Fibroblast of villous mesenchyme (primary cell): ENCODE measurements around the gene SLIT3. TPM values are rescaled to one million over a fixed set of nuclear protein-coding genes. Genes with fewer than 3 reads are reported as not detected.

Experiments used
- DNase-seq: peaks from one replicate; pipeline ENCODE4 v3.0.0-alpha.2; 2010; ENCODE audit warnings: low read depth
- H3K4me3 ChIP-seq: 2 replicates; pipeline ENCODE4 v1.5.1; 2011; ENCODE audit warnings: low read depth, mild to moderate bottlenecking, low read length
- total RNA-seq: library from RNA; depleted of rRNA; stranded (reverse); fragments of >200 nt; gene quantifications from 2 replicates; pipeline ENCODE4 v1.2.3, GENCODE V29; 2012
- TF ChIP-seq, protein P1 (sequence below): IDR thresholded peaks from 2 replicates; pipeline ENCODE4 v1.5.1; 2012; ENCODE audit warnings: low read depth, mild to moderate bottlenecking, low read length; ENCODE audit not compliant: insufficient read depth

The SLIT3 gene
- total RNA-seq, 1 donor: under 0.01 TPM

DNA sequence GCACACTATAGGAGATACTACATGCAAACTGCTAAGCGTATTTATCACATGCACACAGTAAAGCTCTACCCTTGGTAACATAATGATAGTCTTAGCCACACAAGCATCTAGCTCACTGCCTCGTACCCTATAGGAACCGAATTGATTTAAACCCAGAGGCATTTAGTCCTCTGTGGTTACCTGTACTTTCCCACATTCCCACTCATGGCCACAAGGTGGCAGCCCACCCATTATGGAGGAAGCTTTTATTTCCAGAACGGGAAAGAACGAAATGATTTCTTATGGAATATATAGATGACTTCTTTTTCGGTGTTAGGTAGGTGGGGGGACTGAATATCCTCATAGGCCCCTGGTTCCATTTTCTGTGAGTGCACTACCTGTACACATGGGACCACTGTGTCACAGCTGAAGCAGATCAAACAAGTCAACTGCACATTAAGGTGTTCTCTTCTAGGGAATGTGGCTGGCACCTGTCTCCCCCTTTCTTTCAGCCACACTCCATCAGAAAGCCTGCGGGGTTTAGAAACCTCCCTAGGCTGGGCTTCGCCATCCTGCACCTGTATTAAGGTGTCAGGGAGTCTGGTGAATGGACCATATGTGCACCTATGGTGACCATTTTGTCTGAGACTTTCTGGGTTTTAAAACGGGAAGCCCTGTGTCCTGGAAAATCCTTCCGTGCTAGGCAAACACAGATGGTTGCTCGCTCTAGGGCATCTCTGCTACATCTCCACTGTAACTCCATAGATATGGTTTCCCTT lies 313.2 kb downstream of the SLIT3 start:
- TF ChIP-seq, protein P1, sequence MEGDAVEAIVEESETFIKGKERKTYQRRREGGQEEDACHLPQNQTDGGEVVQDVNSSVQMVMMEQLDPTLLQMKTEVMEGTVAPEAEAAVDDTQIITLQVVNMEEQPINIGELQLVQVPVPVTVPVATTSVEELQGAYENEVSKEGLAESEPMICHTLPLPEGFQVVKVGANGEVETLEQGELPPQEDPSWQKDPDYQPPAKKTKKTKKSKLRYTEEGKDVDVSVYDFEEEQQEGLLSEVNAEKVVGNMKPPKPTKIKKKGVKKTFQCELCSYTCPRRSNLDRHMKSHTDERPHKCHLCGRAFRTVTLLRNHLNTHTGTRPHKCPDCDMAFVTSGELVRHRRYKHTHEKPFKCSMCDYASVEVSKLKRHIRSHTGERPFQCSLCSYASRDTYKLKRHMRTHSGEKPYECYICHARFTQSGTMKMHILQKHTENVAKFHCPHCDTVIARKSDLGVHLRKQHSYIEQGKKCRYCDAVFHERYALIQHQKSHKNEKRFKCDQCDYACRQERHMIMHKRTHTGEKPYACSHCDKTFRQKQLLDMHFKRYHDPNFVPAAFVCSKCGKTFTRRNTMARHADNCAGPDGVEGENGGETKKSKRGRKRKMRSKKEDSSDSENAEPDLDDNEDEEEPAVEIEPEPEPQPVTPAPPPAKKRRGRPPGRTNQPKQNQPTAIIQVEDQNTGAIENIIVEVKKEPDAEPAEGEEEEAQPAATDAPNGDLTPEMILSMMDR: peak; percentile 92
- H3K4me3 ChIP-seq: no peak overlapping the region
- peak; percentile 67 for DNase-seq

DNA sequence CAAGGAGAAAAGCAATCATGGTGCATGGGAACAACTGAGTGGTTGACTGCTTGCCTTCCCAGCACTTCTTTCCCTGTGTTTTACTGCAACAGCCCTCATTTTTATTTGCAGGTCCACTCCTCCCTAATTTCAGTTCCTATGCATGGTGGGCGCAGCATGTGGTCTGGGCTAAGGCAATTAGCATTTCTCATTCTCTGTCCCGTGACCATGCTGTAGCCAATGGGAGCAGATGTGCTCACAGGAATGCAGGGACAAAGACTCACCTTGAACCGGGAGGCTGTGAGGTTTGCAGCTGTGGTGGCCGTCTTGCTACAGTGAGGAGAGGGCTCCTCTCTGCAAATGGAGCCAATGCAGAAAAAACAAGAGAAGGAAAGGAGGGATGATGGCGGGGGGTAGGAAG lies 315.5 kb downstream of the SLIT3 start:
- TF ChIP-seq, protein P1: no peak
- no peak for DNase-seq
- no peak overlapping the region for H3K4me3 ChIP-seq

DNA sequence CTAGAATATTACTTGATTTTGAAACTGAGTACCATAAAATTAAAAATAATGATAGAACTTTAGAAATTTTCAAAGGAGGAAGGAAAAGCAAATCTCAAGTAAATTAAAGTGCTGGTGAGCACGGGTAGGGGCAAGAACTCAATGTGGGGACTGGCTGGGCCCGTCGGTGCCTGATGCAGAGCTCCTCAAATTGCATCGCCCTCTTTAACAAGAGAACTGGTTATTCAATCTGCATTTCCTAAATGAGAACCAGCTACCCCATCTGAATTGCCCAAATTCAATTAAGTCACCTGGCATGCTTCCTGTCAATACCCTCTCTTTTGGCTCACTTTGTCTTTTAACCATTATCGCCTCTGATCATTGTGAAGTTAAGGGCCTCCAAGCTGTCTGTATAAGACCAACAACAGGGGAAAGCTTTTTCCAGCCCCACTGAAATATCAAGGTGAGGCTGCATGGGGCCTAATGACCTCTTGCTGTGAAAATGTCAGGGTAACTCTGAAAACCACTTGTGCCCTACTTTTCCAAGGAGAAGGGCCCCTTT lies 316.7 kb downstream of the SLIT3 start:
- TF ChIP-seq, protein P1: no peak

DNA sequence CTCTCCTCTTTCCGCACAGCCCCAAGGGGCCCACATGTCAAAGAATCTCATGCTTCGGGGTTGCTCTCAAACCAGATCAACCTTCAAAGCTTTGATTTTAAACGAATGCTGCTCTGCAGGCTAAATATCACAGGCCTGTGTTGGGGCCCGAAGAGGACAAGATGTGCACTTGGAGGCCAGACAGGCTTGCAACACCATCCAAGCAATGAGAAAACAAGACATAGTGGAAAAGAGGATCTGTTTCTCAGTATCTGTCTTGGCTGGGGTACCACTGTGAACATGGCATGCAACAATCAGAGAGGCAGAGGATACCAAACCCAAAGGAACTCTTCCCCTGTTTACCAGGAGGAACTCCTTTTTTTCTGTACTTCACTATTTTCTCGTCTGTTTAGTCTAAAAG lies 321.8 kb downstream of the SLIT3 start:
- H3K4me3 ChIP-seq: no peak overlapping the region
- TF ChIP-seq, protein P1: no peak
- no peak for DNase-seq

More for the DNA sequence above, 316.7 kb downstream of the SLIT3 start:
- DNase-seq: no peak
- no peak overlapping the region for H3K4me3 ChIP-seq

DNA sequence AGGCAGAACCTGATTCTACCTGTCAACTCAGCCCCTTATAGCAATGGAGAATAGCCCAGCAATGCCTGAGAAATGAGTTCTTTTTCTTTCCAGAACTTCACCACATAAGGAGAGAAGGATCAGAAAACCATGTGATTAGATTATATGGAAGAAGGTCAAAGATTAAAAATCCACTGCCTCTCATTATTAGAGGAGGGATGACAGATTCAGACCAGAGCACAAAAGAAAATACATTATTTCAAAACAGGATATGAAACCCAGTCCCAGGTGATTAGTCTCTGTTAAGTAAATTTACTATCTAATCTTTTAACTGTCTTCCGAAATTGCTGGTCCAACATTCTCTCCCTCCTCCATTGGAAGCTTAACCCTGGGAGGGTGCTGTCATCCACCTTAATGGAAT lies 322.4 kb downstream of the SLIT3 start:
- no peak overlapping the region for H3K4me3 ChIP-seq
- TF ChIP-seq, protein P1: no peak
- no peak for DNase-seq

DNA sequence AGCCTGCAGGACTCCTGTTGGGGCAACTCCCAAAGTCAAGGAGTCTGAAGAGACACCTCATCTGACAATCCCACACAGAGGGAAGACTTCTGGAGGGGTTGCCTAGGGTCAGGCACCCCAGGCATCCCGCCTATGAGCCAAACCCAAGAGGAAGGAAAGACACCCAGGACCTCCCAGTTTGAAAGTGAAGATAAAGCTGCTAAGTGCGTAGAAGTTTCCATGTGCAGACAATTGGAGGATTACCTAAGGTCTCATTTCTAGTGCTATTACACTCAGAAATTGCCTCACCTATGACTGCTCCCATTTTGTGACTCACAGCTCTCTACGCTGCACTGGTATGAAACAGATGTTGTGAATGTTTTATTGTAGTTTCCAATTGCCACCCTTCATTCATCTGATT lies 322.9 kb downstream of the SLIT3 start:
- H3K4me3 ChIP-seq: no peak overlapping the region
- TF ChIP-seq, protein P1: no peak
- peak; percentile 4 for DNase-seq
